Spleen (tissue), 7 donors: Measurements from ENCODE around the gene DMWD.

ENCODE experiments used
- POLR2AphosphoS5 ChIP-seq, 3 donors: sonication (generic); formaldehyde crosslinking; IDR thresholded peaks; one replicate each; pipeline ENCODE4 v1.5.1; 2017; ENCODE audit warnings: antibody characterized with exemption in 3 of 3
- TF ChIP-seq, protein P1 (sequence below), 11 experiments: fragments of 200-600 bp in 7 of 11; fragments of 450-650 bp in 4 of 11; sonication (generic) in 4 of 11; IDR thresholded peaks in 8 of 11; conservative IDR thresholded peaks in 3 of 11; 1 replicate in 7 of 11; 2 replicates in 4 of 11; pipeline versions ENCODE4 v1.4.0 to v1.8.0; 2016 to 2021; ENCODE audit warnings: antibody characterized with exemption in 11 of 11, inconsistent platforms in 4 of 11, mild to moderate bottlenecking in 1 of 11
- donor health status: DM: no; HTN: no; CAD: no; lungs with moderate emphysema.
- donor health status: DM: no; HTN: no; CAD: no.
- donor health status: DM: no; HTN: no; CAD: no.

DNA sequence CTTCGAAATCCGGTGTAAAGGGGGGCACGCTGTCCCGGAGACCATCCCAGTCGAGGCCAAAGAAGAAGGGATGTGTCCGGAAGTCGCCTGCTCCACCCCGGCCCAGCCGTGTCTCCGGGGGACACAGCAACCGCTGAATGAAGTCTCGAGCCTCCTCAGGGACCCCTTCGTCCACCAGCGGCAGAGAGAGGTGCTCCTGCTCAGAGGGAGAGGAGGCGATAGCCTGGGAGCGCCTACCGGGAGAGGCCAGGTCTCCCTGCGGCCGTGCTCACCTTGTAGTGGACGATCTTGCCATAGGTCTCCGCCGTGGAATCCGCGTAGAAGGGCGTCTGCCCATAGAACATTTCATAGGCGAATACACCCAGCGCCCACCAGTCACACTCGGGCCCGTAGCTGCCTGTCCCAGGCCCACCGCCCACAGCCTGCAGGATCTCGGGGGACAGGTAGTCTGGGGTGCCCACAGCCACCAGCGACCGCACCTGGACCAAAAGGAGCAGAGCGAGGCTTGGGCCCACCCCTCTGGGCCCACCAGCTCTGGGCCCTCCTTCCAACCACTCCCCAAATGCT is 15.2 kb downstream of the DMWD start:
- TF ChIP-seq, protein P1, sequence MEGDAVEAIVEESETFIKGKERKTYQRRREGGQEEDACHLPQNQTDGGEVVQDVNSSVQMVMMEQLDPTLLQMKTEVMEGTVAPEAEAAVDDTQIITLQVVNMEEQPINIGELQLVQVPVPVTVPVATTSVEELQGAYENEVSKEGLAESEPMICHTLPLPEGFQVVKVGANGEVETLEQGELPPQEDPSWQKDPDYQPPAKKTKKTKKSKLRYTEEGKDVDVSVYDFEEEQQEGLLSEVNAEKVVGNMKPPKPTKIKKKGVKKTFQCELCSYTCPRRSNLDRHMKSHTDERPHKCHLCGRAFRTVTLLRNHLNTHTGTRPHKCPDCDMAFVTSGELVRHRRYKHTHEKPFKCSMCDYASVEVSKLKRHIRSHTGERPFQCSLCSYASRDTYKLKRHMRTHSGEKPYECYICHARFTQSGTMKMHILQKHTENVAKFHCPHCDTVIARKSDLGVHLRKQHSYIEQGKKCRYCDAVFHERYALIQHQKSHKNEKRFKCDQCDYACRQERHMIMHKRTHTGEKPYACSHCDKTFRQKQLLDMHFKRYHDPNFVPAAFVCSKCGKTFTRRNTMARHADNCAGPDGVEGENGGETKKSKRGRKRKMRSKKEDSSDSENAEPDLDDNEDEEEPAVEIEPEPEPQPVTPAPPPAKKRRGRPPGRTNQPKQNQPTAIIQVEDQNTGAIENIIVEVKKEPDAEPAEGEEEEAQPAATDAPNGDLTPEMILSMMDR (IDR thresholded peaks at IDR 0.05 in 8 of 11, conservative IDR thresholded peaks at IDR 0.05 in 3 of 11) = no peak
- no peak for TF ChIP-seq POLR2AphosphoS5 (IDR thresholded peaks at IDR 0.05)
